GM19324 (cell line): ENCODE data around the gene UBE4A.
"Not testable (repeated sequence)": the region's sequence is repeated elsewhere in the genome, so short reads cannot be mapped to it uniquely, and the experiment has no call there.

Experiments
- ATAC-seq: cut with Tn5 transposase; IDR thresholded peaks from one replicate; pipeline ENCODE4 v1.9.1; 2021; ENCODE audit warnings: mild to moderate bottlenecking, moderate library complexity; ENCODE audit not compliant: unreplicated experiment, low FRiP score

Gene UBE4A

DNA sequence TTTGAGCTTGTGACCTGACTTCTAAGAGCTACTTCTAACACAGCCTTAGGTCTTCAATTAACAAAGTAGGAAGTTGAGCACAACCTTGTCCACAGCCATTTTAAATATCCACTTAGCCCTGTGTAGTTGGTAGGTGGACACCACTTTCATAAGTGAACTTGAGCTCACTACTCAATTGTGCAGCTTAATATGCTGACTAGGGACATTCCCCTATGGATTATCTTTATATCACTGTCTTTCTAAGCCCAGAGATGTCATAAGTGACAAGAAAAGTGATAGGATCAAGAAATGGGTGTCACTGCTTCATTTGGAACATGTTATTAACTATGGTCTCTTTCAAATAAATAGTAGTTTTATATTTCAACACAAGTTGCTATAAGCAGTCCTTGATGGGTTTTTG lies 38.0 kb downstream of the UBE4A start:
- ATAC-seq: no peak

DNA sequence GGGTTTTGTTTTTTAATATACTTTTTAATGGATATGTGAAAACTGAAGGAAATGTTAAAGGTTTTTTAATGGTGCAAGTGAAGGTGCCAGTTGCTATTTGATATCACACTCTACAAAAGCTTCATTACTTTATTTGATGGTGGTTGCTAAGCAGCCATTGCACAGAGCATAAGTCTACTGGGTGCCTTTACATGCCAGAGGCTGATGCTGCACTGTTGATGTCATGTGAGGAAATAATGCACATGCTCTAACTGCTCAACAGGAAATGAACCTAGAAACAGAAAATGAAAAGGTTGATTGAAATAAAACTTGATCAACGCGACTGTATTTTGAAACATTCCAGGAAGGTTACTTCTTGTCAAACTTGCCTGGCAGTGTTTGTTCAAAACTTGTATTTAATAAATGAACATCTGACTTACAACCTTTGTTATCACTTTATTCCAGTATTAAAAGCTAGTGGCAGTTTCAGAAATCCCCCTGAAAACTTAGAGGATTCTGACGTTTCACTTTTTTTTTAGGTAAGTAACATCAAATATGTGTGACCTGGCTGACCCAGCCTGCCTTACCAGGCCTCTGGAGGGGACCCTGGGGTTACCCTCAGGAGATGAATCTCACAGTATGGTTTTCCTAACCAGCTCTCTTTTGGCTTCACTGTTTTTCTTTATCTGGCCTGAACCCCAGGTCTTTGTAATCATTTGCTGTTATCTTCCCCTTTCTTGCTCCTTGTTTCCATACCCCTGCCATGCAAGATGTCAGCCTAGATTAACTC lies 39.6 kb downstream of the UBE4A start:
- ATAC-seq: no peak

DNA sequence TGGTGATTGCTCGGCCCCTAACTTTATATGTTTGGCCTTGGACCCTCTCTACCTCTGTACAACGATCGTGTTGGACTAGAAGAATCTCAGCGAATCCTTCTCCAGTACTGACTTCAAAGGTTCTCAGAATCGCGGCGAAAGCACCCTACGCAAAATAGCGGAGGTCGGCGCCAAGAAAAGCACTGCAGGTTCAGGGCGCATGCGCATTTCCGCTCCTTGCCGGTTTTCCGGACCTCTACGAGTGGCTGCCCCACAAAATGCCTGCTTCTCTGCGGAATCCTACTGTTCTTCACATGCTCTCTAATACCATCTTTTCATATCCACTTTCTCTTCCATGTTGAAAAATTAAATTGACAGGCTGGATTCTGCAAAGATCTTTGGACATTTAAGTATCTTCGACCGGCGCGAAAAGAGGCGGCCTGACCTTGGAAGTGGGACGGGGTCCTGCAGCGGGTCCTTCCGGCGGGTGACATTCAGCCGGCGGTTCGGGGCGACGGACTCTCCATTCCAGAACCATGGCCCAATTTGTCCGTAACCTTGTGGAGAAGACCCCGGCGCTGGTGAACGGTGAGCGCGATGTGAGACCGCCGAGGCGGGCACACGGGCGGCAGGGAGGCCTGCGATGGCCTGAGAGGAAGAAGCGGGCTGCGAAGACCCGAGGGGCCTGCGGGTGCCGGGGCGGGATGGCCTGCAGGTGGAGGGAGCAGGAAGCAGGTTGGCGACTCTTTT lies 41.9 kb downstream of the UBE4A start, which contains the start of gene ATP5MG:
ATP5MG (plus strand) TSS at position 456 of the 729 bp plus-strand sequence; CDS start at position 516, 60 bp downstream.
- peak; percentile 69 for ATAC-seq

DNA sequence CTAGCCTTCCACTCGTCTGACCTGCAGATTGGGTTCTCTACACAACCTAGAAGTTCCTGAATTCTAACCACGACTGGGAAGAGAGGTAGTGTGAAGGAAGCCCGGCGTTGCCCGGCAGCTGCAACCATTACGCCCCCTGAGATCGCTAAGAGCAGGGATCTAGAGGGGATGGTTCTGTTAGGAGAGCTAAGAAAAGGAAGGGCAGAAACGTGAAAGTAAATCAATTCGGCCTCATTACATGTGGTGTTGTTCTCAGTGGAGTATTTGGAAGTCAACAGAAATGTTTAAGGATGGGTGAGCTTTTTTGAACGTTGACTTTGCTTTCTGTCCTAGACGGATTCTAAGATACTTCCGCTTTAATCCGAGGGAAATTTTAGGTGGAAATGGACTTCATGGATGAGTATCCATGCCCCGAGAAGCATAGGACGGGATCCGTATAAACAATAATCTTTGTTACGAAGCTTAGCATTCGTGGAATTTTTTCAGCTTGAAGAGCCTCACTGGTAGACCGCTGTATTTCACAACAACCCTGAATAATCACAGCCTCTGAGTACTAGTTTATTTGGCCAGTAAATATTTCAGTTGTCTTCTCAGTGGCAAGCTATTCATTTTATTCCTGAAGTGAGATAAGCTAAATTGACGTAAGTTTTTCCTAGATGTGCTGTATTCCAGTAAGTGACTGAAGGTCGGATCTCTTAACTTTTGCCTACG lies 42.6 kb downstream of the UBE4A start:
- ATAC-seq: no peak

DNA sequence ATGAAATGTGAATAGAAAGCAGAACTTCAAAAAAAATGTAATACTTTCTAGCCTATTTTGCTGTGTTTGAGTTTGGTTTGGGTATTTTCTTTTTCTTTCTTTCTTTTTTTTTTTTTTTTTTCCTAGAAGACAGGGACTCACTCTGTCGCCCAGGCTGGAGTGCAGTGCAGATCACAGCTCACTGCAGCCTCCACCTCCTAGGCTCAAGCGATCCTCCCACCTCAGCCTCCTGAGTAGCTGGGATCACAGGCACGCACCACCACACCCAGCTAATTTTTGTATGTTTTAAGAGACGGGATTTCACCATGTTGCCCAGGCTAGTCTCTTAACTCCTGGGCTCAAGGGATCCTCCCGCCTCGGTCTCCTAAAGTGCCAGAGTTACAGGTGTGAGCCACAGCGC lies 43.2 kb downstream of the UBE4A start:
- not testable (repeated sequence) for ATAC-seq

DNA sequence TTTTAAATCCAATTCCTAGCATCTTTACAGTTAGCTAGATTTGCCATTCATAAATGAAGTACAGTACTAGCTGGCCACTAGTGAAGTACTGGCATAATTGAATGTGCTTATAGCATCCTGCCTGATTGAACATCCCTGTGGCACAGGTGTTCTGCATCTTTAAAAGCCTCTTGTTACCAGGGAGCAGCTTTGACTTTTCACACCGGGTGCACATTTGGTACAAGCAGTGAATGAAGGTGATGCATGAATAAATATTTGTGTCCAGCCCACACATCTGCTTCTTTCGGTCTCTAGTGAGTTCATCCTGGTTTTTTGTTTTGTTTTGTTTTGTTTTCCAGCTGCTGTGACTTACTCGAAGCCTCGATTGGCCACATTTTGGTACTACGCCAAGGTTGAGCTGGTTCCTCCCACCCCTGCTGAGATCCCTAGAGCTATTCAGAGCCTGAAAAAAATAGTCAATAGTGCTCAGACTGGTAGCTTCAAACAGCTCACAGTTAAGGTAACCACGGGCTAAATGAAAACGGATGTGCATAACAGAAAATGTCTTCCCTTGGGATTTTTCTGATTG lies 47.3 kb downstream of the UBE4A start:
- ATAC-seq: no peak

DNA sequence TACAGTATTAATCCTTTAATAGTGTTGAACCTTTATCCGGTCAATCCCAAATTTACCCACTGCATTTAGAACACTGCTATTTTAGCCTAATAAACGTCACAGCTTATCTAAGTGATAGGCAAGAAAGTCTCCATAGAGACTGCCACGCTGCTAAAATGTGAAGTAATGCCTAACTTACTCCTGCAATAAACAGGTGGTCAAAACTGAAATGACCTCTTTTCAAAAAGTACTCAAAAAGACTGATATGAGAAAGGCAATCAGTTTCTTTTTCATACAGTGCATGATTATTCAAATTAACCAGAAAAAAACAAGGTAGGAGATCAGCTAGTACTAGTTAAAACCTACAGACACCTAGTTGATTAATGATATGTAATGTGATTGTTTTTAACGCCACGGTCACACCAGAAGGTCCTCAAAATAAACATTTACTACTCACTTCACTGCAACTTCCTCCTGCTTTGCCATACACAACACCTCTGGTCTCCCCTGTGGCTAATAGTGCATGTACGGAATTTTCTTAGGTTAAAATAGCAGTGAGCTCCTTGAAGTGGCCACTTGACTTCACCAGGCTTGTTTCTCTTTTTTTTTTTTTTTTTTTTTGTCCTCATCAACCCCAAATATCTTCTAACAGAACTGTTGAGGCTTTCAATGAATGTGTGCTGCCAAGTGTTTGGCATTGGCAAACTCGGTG lies 50.8 kb downstream of the UBE4A start:
- peak; percentile 59 for ATAC-seq

DNA sequence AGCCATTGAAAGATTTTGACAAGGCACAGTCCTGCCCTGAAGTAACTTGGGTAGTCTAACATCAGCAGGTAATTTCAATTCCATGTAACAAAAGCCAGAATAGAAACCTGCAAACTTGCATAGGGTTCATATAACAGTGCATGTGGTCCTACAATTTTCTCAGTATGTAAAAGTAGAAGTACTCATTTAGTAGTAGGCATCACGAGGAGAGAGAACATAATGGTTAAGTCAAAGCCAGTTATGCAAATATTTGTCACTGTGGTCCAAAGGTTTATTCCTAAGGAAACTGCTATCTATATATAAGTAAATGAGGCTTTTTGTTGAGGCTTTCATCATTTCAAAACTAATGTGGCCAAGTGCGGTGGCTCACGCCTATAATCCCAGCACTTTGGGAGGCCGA lies 52.1 kb downstream of the UBE4A start:
- ATAC-seq: no peak

DNA sequence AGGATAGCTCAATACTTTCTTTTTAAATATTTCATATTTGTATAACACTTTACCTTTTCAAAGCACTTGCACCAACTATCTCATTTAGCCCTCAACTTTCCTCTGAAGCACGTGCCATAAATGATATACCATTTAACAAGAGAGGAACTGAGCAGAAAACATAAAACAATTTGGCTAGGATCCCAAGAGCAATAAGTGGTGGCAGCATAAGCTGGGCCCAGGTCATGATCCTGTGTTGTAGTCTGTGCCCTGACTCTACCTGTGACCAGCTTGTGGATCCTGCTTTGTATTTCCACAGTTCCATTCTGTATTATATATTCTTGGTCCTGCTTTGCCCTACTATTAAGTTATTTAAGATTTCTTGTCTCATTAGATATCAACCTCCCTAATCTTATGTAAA lies 53.5 kb downstream of the UBE4A start:
- no peak for ATAC-seq

DNA sequence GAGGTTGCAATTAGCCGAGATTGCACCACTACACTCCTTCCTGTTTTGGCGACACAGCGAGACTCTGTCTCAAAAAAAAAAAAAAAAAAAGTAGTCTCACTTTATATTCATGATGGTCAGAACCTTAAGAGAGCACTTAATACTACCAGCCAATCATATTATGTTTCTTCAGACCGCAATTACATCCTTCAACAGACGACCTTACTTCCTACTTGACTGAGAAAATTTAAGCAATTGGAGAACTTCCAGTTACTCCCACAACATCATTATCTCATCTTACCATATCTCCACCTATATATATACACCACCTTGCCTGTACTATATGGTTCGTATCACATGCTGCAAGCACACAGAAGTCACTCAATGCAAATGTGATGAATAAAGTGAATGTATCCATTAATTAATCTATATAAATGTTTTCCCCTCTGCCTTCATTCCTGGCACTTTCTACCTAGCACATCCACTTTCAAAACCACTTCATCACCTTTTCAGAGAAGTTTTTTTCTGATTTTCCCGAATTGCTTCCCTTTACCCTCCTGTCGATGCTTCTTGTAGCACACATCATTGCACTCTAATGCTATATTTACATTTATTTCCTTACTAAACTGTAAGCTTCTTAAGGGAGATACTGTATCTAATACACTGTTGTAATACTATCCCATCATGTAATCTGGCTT lies 55.8 kb downstream of the UBE4A start:
- no peak for ATAC-seq

DNA sequence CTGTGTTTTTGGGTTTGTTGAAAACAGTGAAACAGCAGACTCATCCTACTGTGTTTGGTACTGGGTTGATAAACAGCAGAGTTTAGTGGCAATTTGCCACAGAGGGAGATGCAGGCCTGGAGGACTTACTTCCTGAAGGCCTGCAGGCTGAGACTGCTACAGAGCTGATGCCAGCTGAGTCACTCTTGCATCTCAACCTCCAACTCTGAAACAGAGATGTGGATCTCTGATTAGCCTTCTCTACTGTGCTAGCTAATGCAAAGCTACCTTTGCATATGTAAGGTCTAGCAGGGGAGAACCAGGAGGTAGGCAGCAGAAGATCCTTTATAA lies 56.3 kb downstream of the UBE4A start:
- no peak for ATAC-seq

DNA sequence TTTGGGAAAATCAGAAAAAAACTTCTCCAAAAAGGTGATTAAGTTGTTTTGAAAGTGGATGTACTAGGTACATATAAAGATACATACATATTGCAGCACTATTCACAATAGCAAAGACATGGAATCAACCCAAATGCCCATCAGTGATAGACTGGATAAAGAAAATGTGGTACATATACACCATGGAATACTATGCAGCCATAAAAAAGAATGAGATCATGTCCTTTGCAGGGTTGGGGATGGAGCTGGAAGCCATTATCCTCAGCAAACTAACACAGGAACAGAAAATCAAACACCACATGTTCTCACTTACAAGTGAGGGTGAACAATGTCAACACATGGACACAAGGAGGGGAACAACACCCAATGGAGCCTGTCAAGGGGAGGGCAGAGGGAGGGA lies 57.5 kb downstream of the UBE4A start:
- not testable (repeated sequence) for ATAC-seq

DNA sequence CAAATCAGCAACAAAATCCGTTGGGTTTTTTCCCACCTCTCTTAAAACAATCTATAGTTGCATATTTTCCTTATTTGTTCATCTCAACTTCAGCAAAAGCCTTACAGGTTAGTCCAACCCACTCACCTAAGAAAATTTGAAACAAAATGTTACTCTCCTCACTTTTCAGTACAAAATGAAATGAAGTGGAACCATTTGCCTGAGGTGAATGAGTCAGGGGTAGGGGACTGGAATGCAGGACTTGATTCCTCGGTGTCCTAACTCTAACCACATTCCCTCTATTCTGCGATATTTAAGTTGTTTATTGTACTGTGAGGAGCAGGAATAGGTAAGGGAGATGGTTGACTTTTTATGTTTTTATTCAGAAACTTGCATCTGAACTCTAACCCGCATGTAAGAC lies 58.4 kb downstream of the UBE4A start:
- ATAC-seq: no peak

DNA sequence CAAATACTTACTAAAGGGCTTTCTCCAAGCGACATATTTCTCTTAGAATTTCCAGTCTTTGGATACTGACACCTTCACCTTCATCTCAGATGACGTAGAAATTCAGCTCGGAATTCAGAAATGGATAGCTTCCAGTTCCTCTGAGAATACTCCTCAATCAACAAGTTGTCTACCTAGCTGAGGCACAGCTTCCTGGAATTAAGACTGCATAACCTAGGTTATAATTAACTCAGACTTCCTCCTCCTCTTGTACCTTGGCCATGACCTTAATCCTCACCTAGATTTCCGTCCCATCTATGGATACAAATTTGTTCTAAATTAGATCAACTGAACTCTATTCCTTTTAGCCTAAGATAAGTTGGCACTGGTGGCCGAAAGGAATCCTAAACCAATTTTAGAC lies 59.4 kb downstream of the UBE4A start:
- no peak for ATAC-seq

DNA sequence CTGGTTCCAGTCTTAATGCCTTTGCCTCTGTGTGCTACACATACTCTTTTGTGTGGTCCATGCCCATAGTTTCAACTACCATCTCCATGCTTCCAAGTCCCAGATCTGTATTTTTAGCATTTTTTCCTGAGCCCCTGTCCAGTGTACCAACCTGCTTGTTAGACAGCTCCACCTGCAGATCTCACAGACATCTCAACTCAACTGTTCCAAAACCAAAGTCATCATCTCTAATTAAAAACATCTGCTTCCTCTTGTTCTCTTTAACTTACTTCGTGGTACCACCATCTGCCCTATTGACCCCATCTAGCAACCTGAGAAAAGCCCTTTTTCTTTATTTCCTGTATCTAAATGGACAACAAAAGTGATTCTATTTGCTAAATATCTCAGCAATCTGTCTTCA lies 68.3 kb downstream of the UBE4A start:
- no peak for ATAC-seq

DNA sequence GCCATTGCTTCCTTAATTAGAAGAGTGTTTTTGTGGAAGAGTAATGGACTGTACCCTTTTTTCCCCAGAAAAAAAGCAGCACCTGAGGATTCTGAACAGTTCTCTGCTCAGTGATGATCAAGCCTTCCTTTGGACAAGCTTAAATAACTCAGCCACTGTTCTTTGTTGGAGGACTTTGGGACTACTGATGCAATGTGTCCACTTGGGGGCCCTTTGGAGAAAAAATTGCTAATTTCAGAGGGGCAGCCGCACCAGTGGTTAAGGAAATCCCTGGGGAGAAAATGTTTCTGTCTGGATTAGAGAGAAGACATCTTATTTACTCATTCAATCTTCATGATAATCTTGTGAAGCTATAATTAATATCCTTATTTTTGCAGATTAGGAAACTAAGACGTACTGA lies 71.6 kb downstream of the UBE4A start:
- ATAC-seq: no peak

DNA sequence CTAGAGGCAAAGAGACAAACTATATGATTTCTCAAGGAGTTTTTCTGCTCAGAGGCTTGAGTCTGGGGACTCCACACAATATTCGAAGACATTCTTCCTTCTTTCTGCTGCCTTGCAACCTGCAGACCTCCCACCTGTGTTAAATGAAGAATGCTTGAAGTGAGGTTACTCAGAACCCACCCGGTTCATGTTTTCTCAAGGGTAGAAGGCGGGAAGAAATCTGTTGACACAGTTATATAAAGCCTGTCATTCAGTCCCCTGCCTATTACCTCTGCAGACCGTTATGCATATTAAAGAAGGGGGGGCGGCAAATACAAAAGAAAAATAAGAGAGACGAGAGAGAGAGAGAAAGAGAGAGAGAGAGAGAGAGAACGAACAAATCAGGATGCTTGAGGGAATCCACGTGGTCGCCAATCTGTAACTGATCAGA lies 74.7 kb downstream of the UBE4A start:
- no peak for ATAC-seq

DNA sequence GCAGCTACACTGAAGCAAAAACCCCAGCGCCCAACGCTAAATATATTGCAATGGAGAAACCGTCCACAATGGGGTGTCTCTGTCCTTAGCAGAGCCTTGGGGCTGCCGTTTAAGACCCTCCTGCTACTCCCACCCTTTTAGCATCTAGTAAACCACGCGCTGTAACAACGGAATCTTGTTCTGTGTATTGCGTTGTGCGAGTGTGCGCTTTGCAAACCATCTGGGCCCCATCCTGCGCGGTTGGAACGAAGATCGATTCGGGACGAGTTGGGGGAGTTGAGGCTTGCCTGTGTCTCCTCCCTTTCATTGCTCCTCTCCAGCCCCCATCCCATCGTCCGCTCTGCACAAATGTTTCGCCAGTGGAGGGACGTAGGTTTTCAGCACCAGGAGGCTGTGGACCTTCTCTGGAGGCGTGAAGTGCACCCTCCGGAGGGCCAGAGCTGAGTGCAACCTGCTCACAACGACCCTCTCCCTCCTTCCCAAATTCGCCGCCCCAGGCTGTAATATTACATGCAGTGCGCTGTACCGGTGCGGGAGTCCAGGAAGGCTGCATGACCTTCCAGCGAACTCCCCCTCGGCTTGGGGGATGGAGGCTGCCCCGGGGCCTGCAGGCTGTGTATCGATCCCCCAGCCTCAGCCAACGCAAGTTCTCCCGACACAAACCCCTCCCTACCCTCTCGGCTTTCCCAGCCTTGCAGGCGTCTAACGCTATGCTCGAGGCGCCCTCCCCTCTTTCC lies 75.3 kb downstream of the UBE4A start:
- ATAC-seq: no peak

DNA sequence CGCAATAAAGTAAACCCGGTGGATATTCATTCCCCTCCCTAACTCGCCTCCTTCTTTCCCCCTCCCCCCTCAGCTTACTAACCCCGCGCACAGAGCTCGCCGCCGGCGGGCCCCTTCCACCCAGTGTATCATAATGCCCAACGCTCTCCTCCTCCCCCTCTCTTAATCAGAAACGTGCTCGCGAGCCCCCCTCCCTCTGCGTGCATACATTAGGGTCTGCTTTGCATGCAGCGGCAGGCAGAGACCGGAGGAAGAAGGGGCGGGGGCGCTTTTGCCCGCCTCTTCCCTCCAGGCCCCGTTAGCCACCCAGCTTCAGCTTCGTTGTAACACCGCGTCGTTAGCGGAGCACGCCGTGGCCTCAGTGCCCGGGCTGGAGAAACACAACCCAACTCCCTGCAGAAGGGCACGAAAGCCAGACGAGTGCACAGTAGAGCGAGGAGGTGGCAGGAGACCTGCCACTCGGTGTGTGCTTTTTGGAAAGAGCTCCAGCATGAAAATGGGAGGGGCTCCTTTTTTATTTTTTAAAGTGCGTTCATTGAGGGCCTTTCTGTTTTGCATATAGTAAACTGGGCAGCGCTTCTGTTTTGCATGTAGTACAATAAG lies 76.0 kb downstream of the UBE4A start:
- peak; percentile 21 for ATAC-seq
